GM18499 (cell line): ENCODE measurements around the gene NUP210L.

Experiments used
- ATAC-seq: cut with Tn5 transposase; IDR thresholded peaks from one replicate; pipeline ENCODE4 v1.9.1; 2021; ENCODE audit warnings: moderate number of reproducible peaks; ENCODE audit not compliant: insufficient read depth, unreplicated experiment

NUP210L gene

GRCh38 chr1:153970346-153970745, 184.5 kb downstream of the NUP210L start:
- ATAC-seq = no peak

- no peak for ATAC-seq
Observed at GRCh38 chr1:153968972-153969371, 185.9 kb downstream of the NUP210L start.

- ATAC-seq = no peak
Observed at GRCh38 chr1:153968408-153968807, 186.5 kb downstream of the NUP210L start.

GRCh38 chr1:153968000-153968363, 186.9 kb downstream of the NUP210L start:
- no peak for ATAC-seq

GRCh38 chr1:153967107-153967999, 187.5 kb downstream of the NUP210L start, which contains the start of gene CREB3L4:
Gene CREB3L4, plus strand, starts transcription at chr1:153967902. Its CDS starts 624 bp downstream, at chr1:153968526.
- ATAC-seq = peak; percentile 52

- no peak for ATAC-seq
Observed at GRCh38 chr1:153963850-153964331, 191.0 kb downstream of the NUP210L start.

- no peak for ATAC-seq
Observed at GRCh38 chr1:153963030-153963849, 191.6 kb downstream of the NUP210L start, which contains the start of gene SLC39A1. Gene SLC39A1, minus strand, starts transcription at chr1:153963537. Its CDS starts 822 bp downstream, at chr1:153962715.

GRCh38 chr1:153962088-153963029, 192.5 kb downstream of the NUP210L start:
- no peak for ATAC-seq

- no peak for ATAC-seq
Observed at GRCh38 chr1:153961421-153961820, 193.5 kb downstream of the NUP210L start.

GRCh38 chr1:153960206-153960605, 194.7 kb downstream of the NUP210L start:
- ATAC-seq = no peak

GRCh38 chr1:153959454-153959853, 195.4 kb downstream of the NUP210L start:
- no peak for ATAC-seq

- ATAC-seq = no peak
Observed at GRCh38 chr1:153958961-153959260, 196.0 kb downstream of the NUP210L start.

- ATAC-seq = peak; percentile 55
Observed at GRCh38 chr1:153958111-153958960, 196.5 kb downstream of the NUP210L start, which contains the start of gene CRTC2. Gene CRTC2, minus strand, starts transcription at chr1:153958612. Its CDS starts 115 bp downstream, at chr1:153958497.

GRCh38 chr1:153957744-153958110, 197.1 kb downstream of the NUP210L start:
- no peak for ATAC-seq

GRCh38 chr1:153956997-153957715, 197.7 kb downstream of the NUP210L start:
- no peak for ATAC-seq

GRCh38 chr1:153954826-153955225, 200.0 kb downstream of the NUP210L start:
- ATAC-seq = no peak

- no peak for ATAC-seq
Observed at GRCh38 chr1:153953859-153954365, 201.0 kb downstream of the NUP210L start.

- ATAC-seq = no peak
Observed at GRCh38 chr1:153951801-153952200, 203.1 kb downstream of the NUP210L start.
